Stomach (tissue), 9 donors: ENCODE measurements around the gene NYAP1. TPM values are rescaled to one million over a fixed set of nuclear protein-coding genes. Genes with fewer than 3 reads are reported as not detected.
A peak's percentile ranks its signal among the peaks of the same experiment; 100 is the strongest.

Experiments
- DNase-seq, 2 donors: peaks; one replicate each; pipeline versions ENCODE4 v3.0.0 to v3.0.0-alpha.2; 2013 to 2019
- H3K27ac ChIP-seq, 5 donors: fragments of 200-600 bp in 4 of 5; sonication (generic) in 4 of 5; one replicate each; pipeline ENCODE4 v1.5.1; 2013 to 2019; ENCODE audit warnings: mild to moderate bottlenecking in 1 of 5, moderate library complexity in 1 of 5
- H3K27me3 ChIP-seq, 3 donors: fragments of 200-600 bp; sonication (generic); one replicate each; pipeline ENCODE4 v1.5.1; 2017 to 2019; ENCODE audit warnings: mixed run types in 1 of 3
- H3K36me3 ChIP-seq, 4 donors: fragments of 200-600 bp; sonication (generic); 1 replicate in 3 of 4; 2 replicates in 1 of 4; pipeline ENCODE4 v1.5.1; 2016 to 2019
- H3K4me1 ChIP-seq, 4 donors: fragments of 200-600 bp; sonication (generic); one replicate each; pipeline ENCODE4 v1.5.1; 2016 to 2019
- H3K4me3 ChIP-seq, 4 donors: fragments of 200-600 bp; sonication (generic) in 3 of 4; one replicate each; pipeline ENCODE4 v1.5.1; 2016 to 2019; ENCODE audit warnings: mild to moderate bottlenecking in 1 of 4
- H3K9me3 ChIP-seq, 4 donors: fragments of 200-600 bp; sonication (generic); one replicate each; pipeline ENCODE4 v1.5.1; 2016 to 2019
- EP300 ChIP-seq: sonication (generic); formaldehyde crosslinking; IDR thresholded peaks from one replicate; pipeline ENCODE4 v1.6.1; 2017; ENCODE audit warnings: antibody characterized with exemption
- POLR2A ChIP-seq, 4 donors: fragments of 450-650 bp; IDR thresholded peaks; one replicate each; pipeline ENCODE4 v1.6.1; 2016; ENCODE audit warnings: antibody characterized with exemption in 4 of 4, control low read depth in 2 of 4, mild to moderate bottlenecking in 1 of 4, moderate library complexity in 1 of 4
- POLR2AphosphoS5 ChIP-seq, 3 donors: sonication (generic); formaldehyde crosslinking; IDR thresholded peaks; one replicate each; pipeline ENCODE4 v1.6.1; 2016; ENCODE audit warnings: antibody characterized with exemption in 3 of 3
- WGBS, 5 donors: extraction: QIAGEN DNeasy Blood & Tissue Kit in 3 of 5; methylation state at CpG; one replicate each; pipeline versions ENCODE4 v1.1.5 to v1.1.7; 2013 to 2018; 5-methylcytosine and 5-hydroxymethylcytosine counted together
- intact Hi-C: fragments of 100-400 bp; cut with DNase I; formaldehyde crosslinking; loops from one replicate; pipeline ENCODE4 v1.15.1; 2023; ENCODE audit warnings: low total_unique reads
- polyA plus RNA-seq, 3 donors: library from polyadenylated mRNA; stranded (reverse); fragments of 200-250 nt; gene quantifications; one replicate each; pipeline ENCODE4 v1.2.3, GENCODE V29; 2013
- total RNA-seq, 5 donors: library from RNA; depleted of rRNA; stranded (reverse); fragments of >200 nt; gene quantifications; one replicate each; pipeline versions ENCODE4 v1.1.0 to v1.2.3, GENCODE V29; 2014 to 2016
- TF ChIP-seq, protein P1 (sequence below), 7 experiments: fragments of 450-650 bp in 4 of 7; fragments of 200-600 bp in 3 of 7; sonication (generic) in 3 of 7; IDR thresholded peaks; one replicate each; pipeline ENCODE4 v1.5.1; 2016 to 2019; ENCODE audit warnings: antibody characterized with exemption in 7 of 7, control low read depth in 2 of 7, mild to moderate bottlenecking in 1 of 7
- donor health status: healthy with polysubstance abuse.
- donor health status: Bipolar disorder and iron deficiency.
- donor health status: healthy.

The NYAP1 gene
- total and polyA plus RNA-seq, 8 donors: 0.48 to 0.75 (median 0.73) TPM; not detected in 5

DNA sequence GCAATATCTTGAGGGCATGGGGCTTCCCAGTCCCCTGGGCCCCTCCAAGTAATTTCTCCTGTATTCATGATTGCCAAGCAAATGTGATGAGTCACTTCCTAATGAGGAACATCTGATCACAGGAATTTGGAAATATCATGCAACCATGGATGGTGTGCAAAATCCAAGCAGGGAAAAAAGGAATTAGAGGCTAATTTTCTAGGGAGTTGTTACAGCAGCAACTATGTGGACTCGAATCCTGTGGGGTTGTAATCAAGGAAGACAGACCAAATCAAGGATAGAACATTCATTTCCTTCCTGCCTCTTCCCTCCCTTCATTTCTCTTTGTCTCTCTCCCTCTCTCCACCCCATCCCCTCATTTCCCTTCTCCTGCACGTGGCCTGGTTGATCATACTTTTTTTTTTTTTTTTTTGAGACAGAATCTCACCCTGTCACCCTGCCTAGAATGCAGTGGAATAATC lies 31.4 kb downstream of the NYAP1 start:
- intact Hi-C loops: no loop called here
- H3K4me1 ChIP-seq: peaks cover 3 to 19% (median 9%) of the 10 kb centered on the region in 4 donors
- H3K27me3 ChIP-seq: no peaks in the 10 kb centered on the region
- 31 to 48% (median 46%) methylated on average over 2 of the region's 2 CpGs for WGBS, 5 donors
- H3K27ac ChIP-seq: no peak overlapping the region
- H3K9me3 ChIP-seq: no peaks in the 10 kb centered on the region
- TF ChIP-seq EP300: no peak
- no peak overlapping the region for H3K4me3 ChIP-seq
- DNase-seq: peak in 1 of 2 donors; percentile 40
- no peaks in the 10 kb centered on the region for H3K36me3 ChIP-seq

DNA sequence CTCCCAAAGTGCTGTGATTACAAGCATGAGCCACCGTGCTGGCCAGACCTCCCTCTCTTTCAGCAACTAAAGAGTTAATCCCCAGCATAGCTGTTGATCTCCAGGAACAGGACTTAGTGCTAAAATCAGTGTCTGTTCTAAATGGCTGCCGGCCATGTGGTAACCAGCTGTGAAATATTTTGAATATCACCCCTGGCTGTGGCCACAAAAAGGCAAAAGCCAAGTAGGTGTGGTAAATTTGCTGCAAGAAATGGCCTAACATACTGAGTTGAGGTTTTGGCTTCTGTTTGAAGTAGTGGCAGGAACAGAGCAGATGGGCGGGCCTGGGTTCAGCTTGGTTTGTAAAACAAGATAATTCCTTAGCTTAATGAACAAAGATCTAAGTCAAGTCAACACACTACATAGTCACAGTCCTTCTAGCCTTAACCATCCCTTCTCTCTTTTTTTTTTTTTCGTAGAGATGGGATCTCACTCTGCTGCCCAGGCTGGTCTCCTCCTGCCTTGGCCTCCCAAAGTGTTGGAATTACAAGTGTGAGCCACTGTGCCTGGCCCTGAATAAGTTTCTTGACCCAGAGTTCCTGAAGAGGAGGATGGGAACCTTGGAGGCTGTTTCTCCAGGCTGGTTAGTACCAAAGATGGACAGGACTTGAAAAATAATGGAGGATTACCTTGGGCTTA lies 32.5 kb downstream of the NYAP1 start:
- Histone ChIP-seq H3K4me3 (no peak overlapping the region), H3K36me3 (no peaks in the 10 kb centered on the region), H3K4me1 (peaks cover 3 to 19% (median 9%) of the 10 kb centered on the region in 4 donors), H3K27ac (peak overlapping the region in 1 of 5 donors; percentile 51), H3K27me3 (no peaks in the 10 kb centered on the region), H3K9me3 (no peaks in the 10 kb centered on the region)
- peak; percentile 30 to 64 for DNase-seq
- intact Hi-C loops: no loop called here
- TF ChIP-seq POLR2A (IDR thresholded peaks at IDR 0.05): no peak
- TF ChIP-seq POLR2AphosphoS5 (IDR thresholded peaks at IDR 0.05): peak in 2 of 3 donors; percentile 8 to 12
- WGBS, 5 donors: 25 to 47% (median 37%) methylated on average over 4 of the region's 4 CpGs

DNA sequence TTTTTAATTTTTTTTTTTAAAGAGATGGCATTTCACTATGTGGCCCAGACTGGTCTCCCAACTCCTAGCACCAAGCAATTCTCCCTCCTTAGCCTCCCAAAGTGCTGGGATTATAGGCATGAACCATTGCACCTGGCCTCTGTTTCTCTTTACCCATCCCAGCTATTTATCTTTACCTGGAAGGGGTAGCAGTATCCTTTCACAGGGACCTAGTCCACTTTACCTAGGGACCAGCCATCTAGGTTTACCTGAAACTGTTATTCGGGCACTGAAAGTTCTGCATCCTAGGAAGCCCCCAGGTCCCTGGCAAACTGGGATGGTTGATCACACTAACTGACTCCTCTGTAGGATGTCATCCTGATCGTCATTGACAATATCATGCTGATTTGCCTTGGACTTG lies 33.6 kb downstream of the NYAP1 start:
- TF ChIP-seq, protein P1, sequence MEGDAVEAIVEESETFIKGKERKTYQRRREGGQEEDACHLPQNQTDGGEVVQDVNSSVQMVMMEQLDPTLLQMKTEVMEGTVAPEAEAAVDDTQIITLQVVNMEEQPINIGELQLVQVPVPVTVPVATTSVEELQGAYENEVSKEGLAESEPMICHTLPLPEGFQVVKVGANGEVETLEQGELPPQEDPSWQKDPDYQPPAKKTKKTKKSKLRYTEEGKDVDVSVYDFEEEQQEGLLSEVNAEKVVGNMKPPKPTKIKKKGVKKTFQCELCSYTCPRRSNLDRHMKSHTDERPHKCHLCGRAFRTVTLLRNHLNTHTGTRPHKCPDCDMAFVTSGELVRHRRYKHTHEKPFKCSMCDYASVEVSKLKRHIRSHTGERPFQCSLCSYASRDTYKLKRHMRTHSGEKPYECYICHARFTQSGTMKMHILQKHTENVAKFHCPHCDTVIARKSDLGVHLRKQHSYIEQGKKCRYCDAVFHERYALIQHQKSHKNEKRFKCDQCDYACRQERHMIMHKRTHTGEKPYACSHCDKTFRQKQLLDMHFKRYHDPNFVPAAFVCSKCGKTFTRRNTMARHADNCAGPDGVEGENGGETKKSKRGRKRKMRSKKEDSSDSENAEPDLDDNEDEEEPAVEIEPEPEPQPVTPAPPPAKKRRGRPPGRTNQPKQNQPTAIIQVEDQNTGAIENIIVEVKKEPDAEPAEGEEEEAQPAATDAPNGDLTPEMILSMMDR (IDR thresholded peaks at IDR 0.05): no peak
- TF ChIP-seq POLR2A (IDR thresholded peaks at IDR 0.05): no peak
- TF ChIP-seq POLR2AphosphoS5 (IDR thresholded peaks at IDR 0.05): no peak
- TF ChIP-seq EP300: no peak
- 76 to 88% (median 79%) methylated on average over 2 of the region's 2 CpGs for WGBS, 5 donors
- no peaks in the 10 kb centered on the region for H3K36me3 ChIP-seq
- H3K4me3 ChIP-seq: no peak overlapping the region
- peaks cover 3 to 19% (median 9%) of the 10 kb centered on the region in 4 donors for H3K4me1 ChIP-seq
- intact Hi-C loops: no loop called here
- no peak for DNase-seq
- H3K27ac ChIP-seq: no peak overlapping the region
- no peaks in the 10 kb centered on the region for H3K27me3 ChIP-seq
- H3K9me3 ChIP-seq: no peaks in the 10 kb centered on the region

DNA sequence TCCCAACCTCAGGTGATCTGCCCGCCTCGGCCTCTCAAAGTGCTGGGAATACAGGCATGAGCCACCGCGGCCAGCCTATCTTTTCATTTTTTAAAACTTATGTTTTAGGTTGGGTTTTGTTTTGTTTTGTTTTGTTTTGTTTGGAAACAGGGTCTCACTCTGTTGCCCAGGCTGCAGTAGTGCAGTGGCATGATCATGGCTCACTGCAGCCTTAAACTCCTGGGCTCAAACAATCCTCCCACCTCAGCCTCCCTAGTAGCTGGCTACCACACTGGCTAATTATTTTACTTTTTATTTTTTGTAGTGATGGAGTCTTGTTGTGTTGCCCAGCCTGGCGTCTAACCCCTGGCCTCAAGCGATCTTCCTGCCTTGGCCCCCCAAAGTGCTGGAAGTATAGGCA lies 35.9 kb downstream of the NYAP1 start:
- WGBS, 5 donors: 88 to 91% (median 88%) methylated on average over 6 of the region's 6 CpGs
- no peak for DNase-seq
- TF ChIP-seq, protein P1 (IDR thresholded peaks at IDR 0.05): no peak
- TF ChIP-seq EP300 (no peak), POLR2AphosphoS5 (IDR thresholded peaks at IDR 0.05) (no peak), POLR2A (IDR thresholded peaks at IDR 0.05) (no peak)
- Histone ChIP-seq H3K4me1 (peaks cover 3 to 19% (median 9%) of the 10 kb centered on the region in 4 donors), H3K9me3 (no peaks in the 10 kb centered on the region), H3K27me3 (no peaks in the 10 kb centered on the region), H3K4me3 (no peak overlapping the region), H3K36me3 (no peaks in the 10 kb centered on the region), H3K27ac (no peak overlapping the region)
- intact Hi-C loops: no loop called here

DNA sequence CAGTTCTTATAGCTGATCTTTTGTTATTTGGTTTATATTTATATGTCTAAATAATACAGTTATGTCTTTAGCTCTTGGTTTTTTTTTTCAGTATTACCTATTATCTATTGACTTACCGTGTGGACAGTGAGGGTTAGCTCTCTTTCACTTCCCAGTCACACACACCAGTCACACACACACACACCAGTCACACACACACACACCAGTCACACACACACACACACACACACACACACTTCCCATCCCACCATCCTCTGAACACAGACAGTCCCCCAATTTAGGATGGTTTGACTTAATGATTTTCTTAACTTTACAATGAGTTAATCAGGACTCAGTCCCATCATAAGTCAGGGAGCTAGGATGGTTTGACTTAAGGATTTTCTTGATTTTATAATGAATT lies 36.4 kb downstream of the NYAP1 start:
- WGBS, 5 donors: 22 to 37% (median 25%) methylated on average over 1 of the region's 1 CpG
- Histone ChIP-seq H3K27me3 (no peaks in the 10 kb centered on the region), H3K27ac (no peak overlapping the region), H3K4me1 (peaks cover 3 to 17% (median 9%) of the 10 kb centered on the region in 4 donors), H3K9me3 (no peaks in the 10 kb centered on the region), H3K36me3 (no peaks in the 10 kb centered on the region), H3K4me3 (no peak overlapping the region)
- TF ChIP-seq, protein P1 (IDR thresholded peaks at IDR 0.05): no peak
- TF ChIP-seq EP300: no peak
- TF ChIP-seq POLR2AphosphoS5 (IDR thresholded peaks at IDR 0.05): no peak
- no peak for TF ChIP-seq POLR2A (IDR thresholded peaks at IDR 0.05)
- DNase-seq: no peak
- intact Hi-C loops: no loop called here
